ENCODE data around the gene ABCB4. TPM values are rescaled to one million over a fixed set of nuclear protein-coding genes. Genes with fewer than 3 reads are reported as not detected.

Gene ABCB4
- polyA plus RNA-seq, 1 donor (not counting 4 experiments of a cell fraction or from before 2014, with no cell fraction given), result not detected

DNA sequence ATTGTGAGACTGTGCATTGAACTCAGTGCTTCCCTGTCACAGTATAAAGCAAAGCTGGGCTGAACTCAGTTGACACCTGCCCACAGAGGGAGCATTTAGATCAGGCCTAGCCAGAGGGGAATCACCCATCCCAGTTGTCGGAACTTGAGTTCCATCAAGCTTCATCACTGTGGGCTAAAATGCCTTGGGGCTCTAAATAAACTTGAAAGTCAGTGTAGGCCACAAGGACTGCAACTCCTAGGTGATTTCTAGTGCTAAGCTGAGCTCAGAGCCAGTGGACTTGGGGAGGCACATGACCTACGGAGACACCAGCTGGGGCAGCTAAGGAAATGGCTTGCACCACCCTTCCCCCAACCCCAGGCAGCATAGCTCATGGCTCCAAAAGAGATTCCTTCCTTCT lies 7.7 kb upstream of the ABCB4 start:
- dilution Hi-C loops (cut with MboI; ENCODE audit: extremely low pct_ligation_motif_present, low sequenced_read_pairs), result no loop called here
- TF ChIP-seq EZH2 (IDR thresholded peaks at IDR 0.05; ENCODE audit: low read length), result no peak
- no peak for DNase-seq (ENCODE audit: low read depth, low spot score)

DNA sequence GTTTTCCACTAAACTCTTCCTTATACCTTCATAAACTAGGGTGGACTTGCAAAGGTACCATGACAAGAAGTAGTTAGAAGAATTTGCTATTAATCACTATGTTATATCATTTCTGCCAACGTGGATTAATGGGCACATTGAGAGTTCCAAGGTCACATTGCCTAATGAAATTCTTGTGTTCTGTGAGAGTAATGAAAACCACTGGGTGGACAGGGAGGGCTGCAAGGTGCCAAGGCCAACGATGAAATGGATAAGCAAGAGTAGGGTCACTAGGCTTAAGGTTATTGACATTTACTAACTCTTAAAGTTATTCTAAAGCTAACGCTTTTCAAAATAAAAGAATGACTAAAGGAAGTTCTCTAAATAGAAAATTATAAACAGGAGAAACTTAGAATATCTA lies 6.6 kb upstream of the ABCB4 start:
- H3K9me3 ChIP-seq (ENCODE audit: control insufficient read depth, low read depth, low read length), result no peaks in the 10 kb centered on the region
- H3K4me1 ChIP-seq (ENCODE audit: control insufficient read depth, extremely low read depth, insufficient read depth, low read length), result no peaks in the 10 kb centered on the region
- no peak overlapping the region for H3K4me3 ChIP-seq (ENCODE audit: control insufficient read depth in 2 of 3, extremely low read depth in 1 of 3, insufficient read depth in 2 of 3, low read depth in 1 of 3, low read length in 3 of 3)
- no peak overlapping the region for H2AFZ ChIP-seq (ENCODE audit: control insufficient read depth, low read length)
- no peak overlapping the region for H3K9ac ChIP-seq (ENCODE audit: control insufficient read depth, extremely low read depth, insufficient read depth, low read length)
- H4K20me1 ChIP-seq (ENCODE audit: control insufficient read depth, extremely low read depth, insufficient read depth, low read length), result no peaks in the 10 kb centered on the region
- H3K9me1 ChIP-seq (ENCODE audit: control insufficient read depth, extremely low read depth, insufficient read depth, low read length), result no peaks in the 10 kb centered on the region
- no peaks in the 10 kb centered on the region for H3K79me2 ChIP-seq (ENCODE audit: control insufficient read depth, insufficient read depth, low read length)
- H3K4me2 ChIP-seq (ENCODE audit: control insufficient read depth, extremely low read depth, insufficient read depth, low read depth, low read length), result no peak overlapping the region
- DNase-seq (ENCODE audit: low read depth, low spot score) (no peak), FAIRE-seq (no peak)
- dilution Hi-C loops (cut with MboI; ENCODE audit: extremely low pct_ligation_motif_present, low sequenced_read_pairs), result no loop called here
- H3K27me3 ChIP-seq (ENCODE audit: control insufficient read depth, extremely low read depth, insufficient read depth, low read length), result no peaks in the 10 kb centered on the region
- H3K36me3 ChIP-seq (ENCODE audit: control insufficient read depth in 2 of 2, extremely low read depth in 1 of 2, insufficient read depth in 2 of 2, low read length in 2 of 2), result no peaks in the 10 kb centered on the region
- no peak overlapping the region for H3K27ac ChIP-seq (ENCODE audit: control insufficient read depth, insufficient read depth, low read length)
- TF ChIP-seq, protein P1, sequence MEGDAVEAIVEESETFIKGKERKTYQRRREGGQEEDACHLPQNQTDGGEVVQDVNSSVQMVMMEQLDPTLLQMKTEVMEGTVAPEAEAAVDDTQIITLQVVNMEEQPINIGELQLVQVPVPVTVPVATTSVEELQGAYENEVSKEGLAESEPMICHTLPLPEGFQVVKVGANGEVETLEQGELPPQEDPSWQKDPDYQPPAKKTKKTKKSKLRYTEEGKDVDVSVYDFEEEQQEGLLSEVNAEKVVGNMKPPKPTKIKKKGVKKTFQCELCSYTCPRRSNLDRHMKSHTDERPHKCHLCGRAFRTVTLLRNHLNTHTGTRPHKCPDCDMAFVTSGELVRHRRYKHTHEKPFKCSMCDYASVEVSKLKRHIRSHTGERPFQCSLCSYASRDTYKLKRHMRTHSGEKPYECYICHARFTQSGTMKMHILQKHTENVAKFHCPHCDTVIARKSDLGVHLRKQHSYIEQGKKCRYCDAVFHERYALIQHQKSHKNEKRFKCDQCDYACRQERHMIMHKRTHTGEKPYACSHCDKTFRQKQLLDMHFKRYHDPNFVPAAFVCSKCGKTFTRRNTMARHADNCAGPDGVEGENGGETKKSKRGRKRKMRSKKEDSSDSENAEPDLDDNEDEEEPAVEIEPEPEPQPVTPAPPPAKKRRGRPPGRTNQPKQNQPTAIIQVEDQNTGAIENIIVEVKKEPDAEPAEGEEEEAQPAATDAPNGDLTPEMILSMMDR (optimal IDR thresholded peaks at IDR 0.05 in 1 of 3, IDR thresholded peaks at IDR 0.05 in 1 of 3, conservative IDR thresholded peaks at IDR 0.05 in 1 of 3; ENCODE audit: extremely low read depth in 1 of 3, insufficient read depth in 2 of 3, low read length in 3 of 3), result no peak
- no peak for TF ChIP-seq EZH2 (IDR thresholded peaks at IDR 0.05; ENCODE audit: low read length)

More for the DNA sequence above, 7.7 kb upstream of the ABCB4 start:
- Histone ChIP-seq H4K20me1 (ENCODE audit: control insufficient read depth, extremely low read depth, insufficient read depth, low read length) (no peaks in the 10 kb centered on the region), H3K79me2 (ENCODE audit: control insufficient read depth, insufficient read depth, low read length) (no peaks in the 10 kb centered on the region), H2AFZ (ENCODE audit: control insufficient read depth, low read length) (no peak overlapping the region), H3K9me3 (ENCODE audit: control insufficient read depth, low read depth, low read length) (no peaks in the 10 kb centered on the region), H3K9me1 (ENCODE audit: control insufficient read depth, extremely low read depth, insufficient read depth, low read length) (no peaks in the 10 kb centered on the region), H3K27ac (ENCODE audit: control insufficient read depth, insufficient read depth, low read length) (no peak overlapping the region), H3K36me3 (ENCODE audit: control insufficient read depth in 2 of 2, extremely low read depth in 1 of 2, insufficient read depth in 2 of 2, low read length in 2 of 2) (no peaks in the 10 kb centered on the region), H3K4me1 (ENCODE audit: control insufficient read depth, extremely low read depth, insufficient read depth, low read length) (no peaks in the 10 kb centered on the region), H3K4me3 (ENCODE audit: control insufficient read depth in 2 of 3, extremely low read depth in 1 of 3, insufficient read depth in 2 of 3, low read depth in 1 of 3, low read length in 3 of 3) (no peak overlapping the region), H3K4me2 (ENCODE audit: control insufficient read depth, extremely low read depth, insufficient read depth, low read depth, low read length) (no peak overlapping the region), H3K27me3 (ENCODE audit: control insufficient read depth, extremely low read depth, insufficient read depth, low read length) (no peaks in the 10 kb centered on the region), H3K9ac (ENCODE audit: control insufficient read depth, extremely low read depth, insufficient read depth, low read length) (no peak overlapping the region)
- FAIRE-seq, result no peak

DNA sequence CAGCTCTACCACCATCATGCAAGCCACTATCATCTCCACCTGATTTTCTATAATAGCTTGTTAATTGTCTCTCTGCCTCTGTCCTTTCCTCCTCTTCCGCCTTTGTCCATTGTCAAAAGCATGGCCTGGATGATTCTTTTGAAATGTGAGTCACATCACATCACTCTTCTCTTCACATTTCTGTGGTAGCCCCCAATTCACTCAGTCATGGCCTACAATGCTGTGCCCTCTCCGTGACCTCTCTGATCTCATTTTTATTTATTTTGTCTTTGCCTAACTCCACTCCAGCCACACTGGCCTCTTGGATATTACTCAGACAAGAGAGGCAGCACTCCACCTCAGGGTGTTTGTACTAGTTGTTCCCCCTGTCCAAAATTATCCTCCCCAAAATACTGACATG lies 4.9 kb upstream of the ABCB4 start:
- H3K79me2 ChIP-seq (ENCODE audit: control insufficient read depth, insufficient read depth, low read length), result no peaks in the 10 kb centered on the region
- no peak for DNase-seq (ENCODE audit: low read depth, low spot score)
- no peak overlapping the region for H3K9ac ChIP-seq (ENCODE audit: control insufficient read depth, extremely low read depth, insufficient read depth, low read length)
- no peak overlapping the region for H2AFZ ChIP-seq (ENCODE audit: control insufficient read depth, low read length)
- peaks cover 12% of the 10 kb centered on the region for H3K27me3 ChIP-seq (ENCODE audit: control insufficient read depth, extremely low read depth, insufficient read depth, low read length)
- no peak overlapping the region for H3K4me2 ChIP-seq (ENCODE audit: control insufficient read depth, extremely low read depth, insufficient read depth, low read depth, low read length)
- no peaks in the 10 kb centered on the region for H3K36me3 ChIP-seq (ENCODE audit: control insufficient read depth in 2 of 2, extremely low read depth in 1 of 2, insufficient read depth in 2 of 2, low read length in 2 of 2)
- H3K9me3 ChIP-seq (ENCODE audit: control insufficient read depth, low read depth, low read length), result no peaks in the 10 kb centered on the region
- H3K27ac ChIP-seq (ENCODE audit: control insufficient read depth, insufficient read depth, low read length), result no peak overlapping the region
- no peak for FAIRE-seq
- H4K20me1 ChIP-seq (ENCODE audit: control insufficient read depth, extremely low read depth, insufficient read depth, low read length), result no peaks in the 10 kb centered on the region
- H3K4me1 ChIP-seq (ENCODE audit: control insufficient read depth, extremely low read depth, insufficient read depth, low read length), result no peaks in the 10 kb centered on the region
- TF ChIP-seq, protein P1 (optimal IDR thresholded peaks at IDR 0.05 in 1 of 3, IDR thresholded peaks at IDR 0.05 in 1 of 3, conservative IDR thresholded peaks at IDR 0.05 in 1 of 3; ENCODE audit: extremely low read depth in 1 of 3, insufficient read depth in 2 of 3, low read length in 3 of 3), result no peak
- no peak for TF ChIP-seq EZH2 (IDR thresholded peaks at IDR 0.05; ENCODE audit: low read length)
- H3K9me1 ChIP-seq (ENCODE audit: control insufficient read depth, extremely low read depth, insufficient read depth, low read length), result no peaks in the 10 kb centered on the region
- H3K4me3 ChIP-seq (ENCODE audit: control insufficient read depth in 2 of 3, extremely low read depth in 1 of 3, insufficient read depth in 2 of 3, low read depth in 1 of 3, low read length in 3 of 3), result no peak overlapping the region
- dilution Hi-C loops (cut with MboI; ENCODE audit: extremely low pct_ligation_motif_present, low sequenced_read_pairs), result no loop called here

All from keratinocyte (primary cell).